B cell (primary cell): Measurements from ENCODE around the gene UGGT1.

Experiments
- EZH2 ChIP-seq: IDR thresholded peaks from 2 replicates; pipeline ENCODE4 v1.6.1; 2012; ENCODE audit warnings: borderline replicate concordance, low read depth, mild to moderate bottlenecking, moderate library complexity, low read length; ENCODE audit not compliant: insufficient read depth, poor library complexity, severe bottlenecking
- TF ChIP-seq, protein P1 (sequence below): fragments of 200-600 bp; IDR thresholded peaks from one replicate; pipeline ENCODE4 v1.8.0; 2022; ENCODE audit warnings: antibody characterized with exemption, mild to moderate bottlenecking

- no peak for TF ChIP-seq EZH2
- TF ChIP-seq, protein P1, sequence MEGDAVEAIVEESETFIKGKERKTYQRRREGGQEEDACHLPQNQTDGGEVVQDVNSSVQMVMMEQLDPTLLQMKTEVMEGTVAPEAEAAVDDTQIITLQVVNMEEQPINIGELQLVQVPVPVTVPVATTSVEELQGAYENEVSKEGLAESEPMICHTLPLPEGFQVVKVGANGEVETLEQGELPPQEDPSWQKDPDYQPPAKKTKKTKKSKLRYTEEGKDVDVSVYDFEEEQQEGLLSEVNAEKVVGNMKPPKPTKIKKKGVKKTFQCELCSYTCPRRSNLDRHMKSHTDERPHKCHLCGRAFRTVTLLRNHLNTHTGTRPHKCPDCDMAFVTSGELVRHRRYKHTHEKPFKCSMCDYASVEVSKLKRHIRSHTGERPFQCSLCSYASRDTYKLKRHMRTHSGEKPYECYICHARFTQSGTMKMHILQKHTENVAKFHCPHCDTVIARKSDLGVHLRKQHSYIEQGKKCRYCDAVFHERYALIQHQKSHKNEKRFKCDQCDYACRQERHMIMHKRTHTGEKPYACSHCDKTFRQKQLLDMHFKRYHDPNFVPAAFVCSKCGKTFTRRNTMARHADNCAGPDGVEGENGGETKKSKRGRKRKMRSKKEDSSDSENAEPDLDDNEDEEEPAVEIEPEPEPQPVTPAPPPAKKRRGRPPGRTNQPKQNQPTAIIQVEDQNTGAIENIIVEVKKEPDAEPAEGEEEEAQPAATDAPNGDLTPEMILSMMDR, result no peak
These were observed 81.2 kb downstream of the UGGT1 start for GRCh38 chr2:128172191-128172590.
